Panc1 (cell line): ENCODE data around the gene WWTR1.

ENCODE experiments used
- POLR2AphosphoS5 ChIP-seq: IDR thresholded peaks from 2 replicates; pipeline ENCODE4 v1.6.1; 2012; ENCODE audit warnings: mild to moderate bottlenecking, low read depth, low read length, moderate library complexity
- REST ChIP-seq, 2 experiments: IDR thresholded peaks; 2 replicates each; pipeline ENCODE4 v1.6.1; 2011 to 2012; ENCODE audit warnings: low read depth in 2 of 2, control low read depth in 1 of 2, low read length in 1 of 2, mild to moderate bottlenecking in 1 of 2, moderate library complexity in 1 of 2; ENCODE audit not compliant: insufficient read depth in 1 of 2

GRCh38 chr3:149476225-149476624, 181.6 kb downstream of the WWTR1 start:
- no peak for TF ChIP-seq REST (IDR thresholded peaks at IDR 0.05; ENCODE audit: insufficient read depth in 1 of 2, low read depth in 2 of 2, low read length in 1 of 2)
- TF ChIP-seq POLR2AphosphoS5 = no peak
